Uterus (tissue), 2 donors: Measurements from ENCODE around the gene GRIK4.

ENCODE experiments used
- CTCF ChIP-seq, 4 experiments: fragments of 200-600 bp in 2 of 4; fragments of 450-650 bp in 2 of 4; sonication (generic) in 2 of 4; IDR thresholded peaks; one replicate each; pipeline ENCODE4 v1.5.1; 2016 to 2019; ENCODE audit warnings: antibody characterized with exemption in 4 of 4, mild to moderate bottlenecking in 2 of 4, moderate library complexity in 1 of 4
- POLR2A ChIP-seq, 2 donors: fragments of 450-650 bp; IDR thresholded peaks; one replicate each; pipeline ENCODE4 v1.6.1; 2016; ENCODE audit warnings: antibody characterized with exemption in 2 of 2, mild to moderate bottlenecking in 1 of 2, moderate library complexity in 1 of 2

- TF ChIP-seq POLR2A (IDR thresholded peaks at IDR 0.05) (no peak), CTCF (IDR thresholded peaks at IDR 0.05) (no peak)
Observed at GRCh38 chr11:120486138-120486537, 25.4 kb upstream of the GRIK4 start.
